GM12878 (cell line): Measurements from ENCODE around the gene ARMC9. TPM values are rescaled to one million over a fixed set of nuclear protein-coding genes. Genes with fewer than 3 reads are reported as not detected.

Experiments
- BACH1 ChIP-seq: fragments of 450-650 bp; IDR thresholded peaks from 2 replicates; pipeline ENCODE4 v1.6.1; 2017; ENCODE audit warnings: mild to moderate bottlenecking, borderline replicate concordance
- BCL11A ChIP-seq: IDR thresholded peaks from 2 replicates; pipeline ENCODE4 v1.6.1; 2011; ENCODE audit warnings: low read depth, low read length
- BCL3 ChIP-seq: IDR thresholded peaks from 2 replicates; pipeline ENCODE4 v1.6.1; 2011; ENCODE audit warnings: borderline replicate concordance, low read depth, mild to moderate bottlenecking, moderate library complexity, low read length; ENCODE audit not compliant: insufficient read depth, poor library complexity, severe bottlenecking
- BHLHE40 ChIP-seq, 2 experiments: fragments of 450-650 bp in 1 of 2; IDR thresholded peaks; 2 replicates each; pipeline ENCODE4 v1.6.1; 2011 to 2017; ENCODE audit warnings: low read depth in 2 of 2, borderline replicate concordance in 1 of 2, improper control_type of control experiment in 1 of 2, low read length in 1 of 2, mild to moderate bottlenecking in 1 of 2
- CHD2 ChIP-seq: IDR thresholded peaks from 2 replicates; pipeline ENCODE4 v1.6.1; 2011; ENCODE audit warnings: low read depth, low read length, improper control_type of control experiment, borderline replicate concordance
- CREM ChIP-seq: IDR thresholded peaks from 2 replicates; pipeline ENCODE4 v1.6.1; 2014; ENCODE audit warnings: antibody characterized with exemption, low read depth
- EP300 ChIP-seq, 2 experiments: fragments of 150-350 bp in 1 of 2; IDR thresholded peaks; 2 replicates each; pipeline ENCODE4 v1.6.1; 2011 to 2012; ENCODE audit warnings: low read depth in 2 of 2, low read length in 2 of 2, borderline replicate concordance in 1 of 2, improper control_type of control experiment in 1 of 2, inconsistent platforms in 1 of 2; ENCODE audit not compliant: control insufficient read depth in 1 of 2
- MAX ChIP-seq: IDR thresholded peaks from 2 replicates; pipeline ENCODE4 v1.6.1; 2012; ENCODE audit warnings: low read depth, low read length, improper control_type of control experiment
- MTA3 ChIP-seq: IDR thresholded peaks from 2 replicates; pipeline ENCODE4 v1.6.1; 2012; ENCODE audit warnings: low read length, inconsistent platforms, borderline replicate concordance
- POU2F2 ChIP-seq: IDR thresholded peaks from 3 replicates; pipeline ENCODE4 v1.6.1; 2011; ENCODE audit warnings: low read depth, mild to moderate bottlenecking, low read length, borderline replicate concordance
- RAD51 ChIP-seq: fragments of 450-650 bp; IDR thresholded peaks from 2 replicates; pipeline ENCODE4 v1.6.1; 2016; ENCODE audit warnings: moderate library complexity, mild to moderate bottlenecking, inconsistent platforms
- SKIL ChIP-seq: fragments of 450-650 bp; IDR thresholded peaks from 2 replicates; pipeline ENCODE4 v1.6.1; 2017; ENCODE audit warnings: mild to moderate bottlenecking, low read depth, inconsistent platforms; ENCODE audit not compliant: poor library complexity, severe bottlenecking
- SMAD5 ChIP-seq: IDR thresholded peaks from 2 replicates; pipeline ENCODE4 v1.6.1; 2016; ENCODE audit warnings: antibody characterized with exemption, low read depth
- SMC3 ChIP-seq: IDR thresholded peaks from 2 replicates; pipeline ENCODE4 v1.6.1; 2011; ENCODE audit warnings: low read length, improper control_type of control experiment, borderline replicate concordance
- TAF1 ChIP-seq: IDR thresholded peaks from 2 replicates; pipeline ENCODE4 v1.6.1; 2011; ENCODE audit warnings: mild to moderate bottlenecking, low read depth, low read length, borderline replicate concordance
- ZNF592 ChIP-seq: fragments of 450-650 bp; IDR thresholded peaks from 2 replicates; pipeline ENCODE4 v1.6.1; 2017; ENCODE audit warnings: mild to moderate bottlenecking, moderate library complexity
- ZNF687 ChIP-seq: fragments of 450-650 bp; IDR thresholded peaks from 2 replicates; pipeline ENCODE4 v1.6.1; 2017; ENCODE audit warnings: mild to moderate bottlenecking, moderate library complexity
- polyA plus RNA-seq, 11 experiments: library from polyadenylated mRNA; depleted of rRNA in 4 of 11; unstranded in 6 of 11; stranded (reverse) in 5 of 11; fragments of >200 nt; fragmentation: Nextera tagmentation in 4 of 11; fragmentation: Illumina TruSeq in 1 of 11; extraction: Ambion mirVana in 4 of 11; extraction: Trizol in 1 of 11; gene quantifications; 1 replicate in 1 of 11; 2 replicates in 10 of 11; pipeline versions ENCODE4 v1.2.1 to v1.2.3, GENCODE V29; 2011 to 2016; ENCODE audit warnings: inconsistent platforms in 2 of 11, missing spikeins in 2 of 11, low read depth in 1 of 11
- total RNA-seq, 4 experiments: library from RNA; depleted of rRNA in 3 of 4; stranded (reverse); fragments of >200 nt in 3 of 4; fragmentation: Illumina TruSeq in 1 of 4; extraction: Trizol in 1 of 4; gene quantifications; 2 replicates each; pipeline versions ENCODE4 v1.2.1 to v1.2.3, GENCODE V29; 2013 to 2021

The ARMC9 gene
- total and polyA plus RNA-seq, 10 of the 15 experiments (the other 5 are each of a cell fraction or from before 2014, with no cell fraction given) = 3.8 to 21.8 (median 10.4) TPM

GRCh38 chr2:231228223-231228622, 29.8 kb downstream of the ARMC9 start (continued):
- TF ChIP-seq BHLHE40 (IDR thresholded peaks at IDR 0.05; ENCODE audit: borderline replicate concordance in 1 of 2, low read depth in 2 of 2, low read length in 1 of 2) = peak; percentile 87 to 90
- TF ChIP-seq MTA3 = peak; percentile 62; the same call in 1 of the 2 replicates
- 0 out of 2 replicates have a peak, but pooled peaks have one; percentile 3 for TF ChIP-seq ZNF592
- peak; percentile 40; the same call in 1 of the 2 replicates for TF ChIP-seq MAX
- peak; percentile 19; the same call in 1 of the 2 replicates for TF ChIP-seq SMC3
- peak; percentile 14 for TF ChIP-seq SKIL
- TF ChIP-seq EP300 (IDR thresholded peaks at IDR 0.05; ENCODE audit: borderline replicate concordance in 1 of 2, control insufficient read depth in 1 of 2, low read depth in 2 of 2, low read length in 2 of 2) = peak; percentile 94 to 96
- 0 out of 2 replicates have a peak, but pooled peaks have one; percentile 29 for TF ChIP-seq SMAD5
- TF ChIP-seq ZNF687 = no peak; the same call in none of the 2 replicates
- TF ChIP-seq POU2F2 = peak; percentile 80; the same call in 2 of the 3 replicates
- peak; percentile 88; the same call in 1 of the 2 replicates for TF ChIP-seq CHD2
- peak; percentile 41; the same call in 1 of the 2 replicates for TF ChIP-seq BACH1
- TF ChIP-seq TAF1 = peak; percentile 92; the same call in 1 of the 2 replicates
- TF ChIP-seq CREM = peak; percentile 75; the same call in 1 of the 2 replicates
- peak; percentile 73; the same call in 1 of the 2 replicates for TF ChIP-seq BCL11A
- TF ChIP-seq BCL3 = peak; percentile 43
- TF ChIP-seq RAD51 = peak; percentile 85
